ENCODE results near the gene AGPS. TPM values are rescaled to one million over a fixed set of nuclear protein-coding genes. Genes with fewer than 3 reads are reported as not detected.
"Not testable (repeated sequence)": the region's sequence is repeated elsewhere in the genome, so short reads cannot be mapped to it uniquely, and the experiment has no call there.

The AGPS gene
- total RNA-seq, result 54.3 and 161 TPM in 2 replicates

DNA sequence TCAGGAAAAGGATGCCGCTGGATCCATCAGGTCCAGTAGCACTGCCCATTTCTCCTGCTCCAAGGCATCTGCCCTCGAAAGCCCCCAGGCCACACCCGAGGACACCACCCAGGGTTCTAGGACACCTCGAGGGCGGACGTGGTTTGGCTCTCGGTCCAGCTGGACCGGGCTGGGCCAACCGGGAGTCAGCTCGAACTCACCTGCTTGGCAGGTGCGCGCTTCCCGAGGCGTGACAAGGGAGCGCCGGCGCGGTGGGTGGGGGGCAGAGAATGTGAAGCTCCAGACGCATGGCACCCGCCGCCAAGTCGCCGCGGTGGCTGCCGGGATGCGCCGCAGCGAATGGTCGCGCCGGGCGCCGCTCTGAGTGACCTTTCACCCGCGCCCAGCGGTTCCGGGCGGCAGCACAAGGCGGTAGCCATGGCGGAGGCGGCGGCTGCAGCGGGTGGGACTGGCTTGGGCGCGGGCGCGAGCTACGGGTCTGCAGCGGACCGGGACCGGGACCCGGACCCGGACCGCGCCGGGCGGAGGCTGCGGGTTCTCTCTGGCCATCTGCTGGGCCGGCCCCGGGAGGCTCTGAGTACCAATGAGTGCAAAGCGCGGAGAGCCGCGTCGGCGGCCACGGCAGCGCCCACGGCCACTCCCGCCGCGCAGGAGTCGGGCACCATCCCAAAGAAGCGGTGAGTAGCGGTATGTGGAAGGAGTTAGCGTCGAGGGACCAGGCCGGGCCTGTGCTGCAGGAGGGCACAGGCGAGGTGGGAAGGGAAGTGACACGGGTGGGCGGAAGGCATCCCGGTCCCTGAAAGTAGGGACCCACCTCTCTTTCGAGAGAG lies at the start of gene AGPS:
TSS of gene AGPS (plus strand) at position 401 of the 830 bp plus-strand sequence. CDS start at position 418, 17 bp downstream.
- no peak for DNase-seq (ENCODE audit: low read depth, low spot score)

DNA sequence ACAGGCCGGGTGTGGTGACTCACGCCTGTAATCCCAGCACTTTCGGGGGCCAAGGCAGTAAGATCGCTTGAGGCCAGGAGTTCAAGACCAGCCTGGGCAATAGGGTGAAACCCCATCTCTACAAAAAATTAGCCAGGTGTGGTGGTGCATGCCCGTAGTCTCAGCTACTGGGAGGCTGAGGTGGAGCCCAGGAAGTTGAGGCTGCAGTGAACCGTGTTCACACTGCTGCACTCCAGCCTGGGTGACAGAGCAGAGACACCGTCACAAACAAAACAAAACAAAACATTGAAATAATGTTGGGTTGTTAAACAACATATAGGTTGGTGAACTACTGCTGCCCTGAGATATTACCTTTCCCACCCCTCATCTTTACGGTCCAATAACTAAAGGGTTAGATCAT lies 48.8 kb upstream of the AGPS start:
- DNase-seq (ENCODE audit: low read depth, low spot score), result no peak

DNA sequence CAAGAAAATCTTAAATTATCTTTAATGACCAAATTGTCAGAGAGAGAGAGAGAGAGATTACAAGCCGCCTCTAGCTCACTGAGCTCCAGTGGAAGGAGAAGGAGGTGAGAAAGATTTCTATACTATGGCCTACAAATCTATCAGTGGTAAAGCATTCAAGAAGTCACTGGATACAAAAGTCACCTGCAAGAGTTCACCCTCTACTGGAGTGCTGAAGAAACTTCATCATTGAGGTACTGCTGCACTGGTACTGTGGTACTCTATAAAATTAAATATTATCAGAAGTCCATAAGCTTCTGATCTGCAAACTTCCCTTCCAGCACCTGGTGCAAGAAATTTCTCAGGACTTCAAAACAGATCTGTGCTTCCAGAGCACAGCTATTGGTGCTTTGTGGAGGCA lies 48.3 kb upstream of the AGPS start:
- no peak for DNase-seq (ENCODE audit: low read depth, low spot score)

DNA sequence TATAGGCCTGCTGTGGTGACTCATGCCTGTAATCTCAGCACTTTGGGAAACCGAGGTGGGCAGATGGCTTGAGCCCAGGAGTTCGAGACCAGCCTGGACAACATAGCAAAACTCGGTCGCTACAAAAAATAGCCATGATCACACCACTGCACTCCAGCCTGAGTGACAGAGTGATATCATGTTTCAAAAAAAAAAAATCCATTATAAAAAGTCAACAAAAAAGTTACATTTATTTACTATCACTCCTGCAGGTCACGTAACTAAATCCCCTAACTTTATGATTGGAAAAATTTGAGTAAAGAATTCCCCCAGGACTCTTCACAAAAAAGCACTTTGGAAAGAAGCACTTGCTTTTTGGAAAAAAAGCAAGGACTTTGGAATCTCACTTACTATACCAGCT lies 46.4 kb upstream of the AGPS start:
- DNase-seq (ENCODE audit: low read depth, low spot score), result no peak

DNA sequence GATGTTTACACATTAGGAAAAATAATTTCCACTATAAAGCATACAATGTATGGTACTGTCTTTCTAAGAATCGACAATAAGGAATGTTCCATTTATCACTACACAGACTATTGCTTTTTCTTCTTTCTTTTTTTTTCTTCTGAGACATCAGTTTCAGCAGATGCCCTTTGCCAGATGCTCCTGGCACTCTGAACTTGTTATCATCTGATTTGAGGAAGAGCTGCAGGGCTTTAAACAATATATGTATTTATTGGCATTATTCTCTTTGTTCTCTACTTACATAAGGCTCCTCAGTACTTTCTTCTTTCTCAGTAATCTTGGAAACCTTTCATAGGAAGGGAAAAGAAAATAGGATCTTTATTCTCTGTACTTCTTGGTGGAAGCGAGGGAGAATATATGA lies 45.0 kb upstream of the AGPS start:
- no peak for DNase-seq (ENCODE audit: low read depth, low spot score)

DNA sequence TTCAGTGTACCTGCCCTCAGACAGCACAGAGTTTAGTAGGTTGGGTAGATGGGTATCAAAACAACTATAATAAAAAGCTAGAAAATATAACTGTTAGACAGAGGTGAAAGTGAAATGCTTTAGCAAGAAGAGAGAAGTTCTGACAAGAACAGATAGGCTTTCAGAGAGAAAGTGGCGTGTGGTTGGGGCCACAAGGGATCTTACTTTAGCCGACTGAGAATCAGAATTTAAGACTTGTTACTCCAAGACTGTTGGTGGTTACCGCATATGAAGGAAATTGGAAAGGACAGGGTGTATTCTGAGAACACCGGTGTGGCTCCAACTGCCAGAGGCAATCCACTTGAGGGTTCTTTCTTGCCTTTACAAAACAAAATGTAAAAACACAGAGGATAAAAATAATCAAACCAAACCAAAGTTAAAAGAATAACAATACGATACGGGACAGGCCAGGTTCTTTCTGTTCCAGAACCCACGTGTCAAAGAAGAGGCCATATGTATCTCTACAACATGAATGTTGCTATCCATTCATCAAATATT lies 44.4 kb upstream of the AGPS start:
- no peak for DNase-seq (ENCODE audit: low read depth, low spot score)

DNA sequence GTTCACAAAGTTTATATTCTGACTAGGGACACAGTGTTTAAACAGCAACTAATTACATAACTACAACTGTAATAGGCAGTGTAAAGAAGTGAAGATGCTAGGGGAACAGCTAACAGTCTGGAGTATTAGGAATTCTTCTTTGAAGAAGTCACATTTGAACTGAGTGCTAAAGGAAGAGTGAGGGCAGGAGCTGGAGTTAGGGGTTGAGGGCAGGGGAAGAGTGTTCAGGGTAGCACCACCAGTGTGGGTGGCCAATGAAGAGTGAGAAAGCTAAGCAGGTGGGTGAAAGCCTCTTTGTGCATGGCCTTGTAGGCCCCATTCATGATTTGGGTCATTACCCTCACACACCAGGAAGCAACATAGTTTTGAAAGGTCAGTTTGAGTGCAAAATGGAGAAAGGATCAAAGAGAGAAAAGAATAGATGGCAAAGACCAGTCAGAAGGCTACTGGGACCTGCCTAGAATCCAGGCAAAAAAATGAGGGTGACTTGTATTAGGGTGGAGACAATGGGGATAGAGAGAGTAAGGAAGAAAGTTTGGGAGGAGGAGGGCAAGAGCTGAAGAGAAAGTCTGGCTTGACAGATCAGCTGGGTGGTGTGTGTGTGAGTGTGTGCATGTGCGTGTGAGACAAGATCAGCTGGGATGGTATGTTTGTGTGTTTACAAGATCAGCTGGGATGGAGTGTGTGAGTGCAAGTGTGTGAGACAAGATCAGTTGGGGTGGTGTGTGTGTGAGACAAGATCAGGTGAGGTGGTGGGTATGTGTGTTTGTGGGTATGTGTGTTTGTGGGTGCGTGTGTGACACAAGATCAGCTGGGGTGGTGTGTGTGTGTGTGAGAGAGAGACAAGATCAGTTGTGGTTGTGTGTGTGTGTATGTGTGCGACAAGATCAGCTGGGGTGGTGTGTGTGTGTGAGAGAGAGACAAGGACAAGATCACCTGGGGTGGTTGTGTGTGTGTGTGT lies 43.6 kb upstream of the AGPS start:
- no peak for DNase-seq (ENCODE audit: low read depth, low spot score)

DNA sequence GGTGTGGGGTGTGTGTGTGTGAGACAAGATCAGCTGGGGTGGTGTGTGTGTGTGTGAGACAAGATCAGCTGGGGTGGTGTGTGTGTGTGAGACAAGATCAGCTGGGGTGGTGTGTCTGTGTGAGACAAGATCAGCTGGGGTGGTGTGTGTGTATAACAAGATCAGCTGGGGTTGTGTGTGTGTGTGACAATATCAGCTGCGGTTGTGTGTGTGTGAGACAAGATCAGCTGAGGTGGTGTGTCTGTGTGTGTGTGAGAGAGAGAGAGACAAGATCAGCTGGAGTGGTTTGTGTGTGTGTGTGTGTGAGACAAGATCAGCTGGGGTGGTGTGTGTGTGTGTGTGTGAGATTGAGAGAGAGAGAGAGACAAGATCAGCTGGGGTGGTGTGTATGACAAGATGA lies 41.9 kb upstream of the AGPS start:
- DNase-seq (ENCODE audit: low read depth, low spot score), result not testable (repeated sequence)

DNA sequence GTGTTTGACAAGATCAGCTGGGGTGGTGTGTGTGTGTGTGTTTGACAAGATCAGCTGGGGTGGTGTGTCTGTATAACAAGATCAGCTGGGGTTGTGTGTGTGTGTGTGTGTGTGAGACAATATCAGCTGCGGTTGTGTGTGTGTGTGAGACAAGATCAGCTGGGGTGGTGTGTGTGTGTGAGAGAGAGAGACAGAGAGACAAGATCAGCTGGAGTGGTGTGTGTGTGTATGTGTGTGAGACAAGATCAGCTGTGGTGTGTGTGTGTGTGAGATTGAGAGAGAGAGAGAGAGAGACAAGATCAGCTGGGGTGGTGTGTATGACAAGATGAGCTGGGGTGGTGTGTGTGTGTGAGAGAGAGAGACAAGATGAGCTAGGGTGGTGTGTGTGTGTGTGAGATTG lies 41.5 kb upstream of the AGPS start:
- not testable (repeated sequence) for DNase-seq (ENCODE audit: low read depth, low spot score)

DNA sequence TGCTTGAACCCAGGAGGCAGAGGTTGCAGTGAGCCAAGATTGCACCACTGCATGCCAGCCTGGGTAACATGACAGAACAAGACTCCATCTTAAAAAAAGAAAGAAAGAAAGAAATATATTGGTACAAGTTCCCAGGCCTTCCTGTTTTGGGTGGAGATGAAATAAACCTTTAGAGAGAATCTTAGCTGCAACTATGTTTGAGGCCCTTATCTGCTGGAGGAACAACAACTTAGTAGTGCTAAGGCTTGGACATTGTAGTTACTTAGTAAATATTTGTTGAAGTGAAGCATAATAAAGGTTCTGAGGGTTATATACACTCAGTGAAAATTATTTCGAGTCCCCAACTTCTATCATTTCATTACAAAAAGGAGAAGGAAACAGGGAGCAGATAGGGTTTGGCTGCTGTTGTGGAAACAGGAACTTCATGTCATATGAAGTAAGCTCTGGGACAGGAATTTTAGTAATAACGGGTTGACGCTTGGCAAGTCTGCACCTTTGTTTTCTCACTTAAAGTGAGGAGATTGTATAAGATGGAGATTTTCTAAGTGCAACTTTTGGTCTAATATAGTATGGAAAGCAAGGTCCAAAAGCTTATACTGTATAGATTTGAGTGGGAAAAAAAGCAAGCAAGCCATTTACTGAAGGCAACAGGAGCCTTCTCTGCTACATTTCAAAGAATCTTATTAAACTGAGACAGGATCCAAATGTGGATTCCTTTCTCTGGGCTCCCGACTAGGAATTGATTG lies 40.0 kb upstream of the AGPS start:
- DNase-seq (ENCODE audit: low read depth, low spot score), result no peak

DNA sequence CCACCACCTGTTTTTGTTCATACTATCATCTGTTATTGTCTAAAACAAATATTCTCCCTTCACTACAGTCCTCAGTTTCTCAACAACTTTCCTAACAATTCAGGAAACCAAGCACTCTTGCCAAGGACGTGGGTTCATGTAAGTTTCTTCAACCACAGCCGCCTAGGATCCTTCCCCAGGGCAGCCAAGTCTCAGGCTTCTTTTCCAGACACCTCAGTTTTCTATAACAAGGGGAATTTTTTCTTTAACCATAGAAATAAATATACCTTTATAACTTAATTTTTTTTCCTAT lies 39.4 kb upstream of the AGPS start:
- DNase-seq (ENCODE audit: low read depth, low spot score), result no peak

DNA sequence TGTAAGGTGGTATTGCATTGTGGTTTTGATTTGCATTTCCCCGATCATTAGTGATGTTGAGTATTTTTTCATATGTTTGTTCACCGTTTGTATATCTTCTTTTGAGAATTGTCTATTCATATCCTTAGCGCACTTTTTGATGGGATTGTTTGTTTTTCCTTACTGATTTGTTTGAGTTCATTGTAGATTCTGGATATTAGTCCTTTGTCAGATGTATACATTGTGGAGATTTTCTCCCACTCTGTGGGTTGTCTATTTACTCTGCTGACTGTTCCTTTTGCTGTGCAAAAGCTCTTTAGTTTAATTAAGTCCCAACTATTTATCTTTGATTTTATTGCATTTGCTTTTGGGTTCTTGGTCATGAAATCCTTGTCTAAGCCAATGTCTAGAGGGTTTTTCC lies 38.0 kb upstream of the AGPS start:
- not testable (repeated sequence) for DNase-seq (ENCODE audit: low read depth, low spot score)

DNA sequence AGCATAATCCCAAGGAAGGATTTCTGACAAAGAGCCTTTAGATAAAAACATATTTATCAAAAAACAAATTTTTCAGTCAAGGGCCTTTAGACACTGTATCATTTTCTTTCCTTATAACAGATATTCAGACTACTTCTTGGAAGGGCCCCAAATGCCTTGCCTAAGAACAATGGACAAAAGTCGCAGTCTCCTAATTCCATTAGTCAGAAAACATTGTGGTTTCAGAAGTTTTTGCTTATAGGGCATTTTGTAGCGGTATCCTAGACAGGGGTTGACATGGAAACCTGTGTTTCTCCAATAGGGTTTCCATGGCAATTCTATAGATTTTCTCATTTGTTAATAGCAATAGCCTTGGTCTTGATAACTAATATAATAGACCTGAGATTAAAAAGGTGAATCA lies 36.7 kb upstream of the AGPS start:
- peak; percentile 45 for DNase-seq (ENCODE audit: low read depth, low spot score)

DNA sequence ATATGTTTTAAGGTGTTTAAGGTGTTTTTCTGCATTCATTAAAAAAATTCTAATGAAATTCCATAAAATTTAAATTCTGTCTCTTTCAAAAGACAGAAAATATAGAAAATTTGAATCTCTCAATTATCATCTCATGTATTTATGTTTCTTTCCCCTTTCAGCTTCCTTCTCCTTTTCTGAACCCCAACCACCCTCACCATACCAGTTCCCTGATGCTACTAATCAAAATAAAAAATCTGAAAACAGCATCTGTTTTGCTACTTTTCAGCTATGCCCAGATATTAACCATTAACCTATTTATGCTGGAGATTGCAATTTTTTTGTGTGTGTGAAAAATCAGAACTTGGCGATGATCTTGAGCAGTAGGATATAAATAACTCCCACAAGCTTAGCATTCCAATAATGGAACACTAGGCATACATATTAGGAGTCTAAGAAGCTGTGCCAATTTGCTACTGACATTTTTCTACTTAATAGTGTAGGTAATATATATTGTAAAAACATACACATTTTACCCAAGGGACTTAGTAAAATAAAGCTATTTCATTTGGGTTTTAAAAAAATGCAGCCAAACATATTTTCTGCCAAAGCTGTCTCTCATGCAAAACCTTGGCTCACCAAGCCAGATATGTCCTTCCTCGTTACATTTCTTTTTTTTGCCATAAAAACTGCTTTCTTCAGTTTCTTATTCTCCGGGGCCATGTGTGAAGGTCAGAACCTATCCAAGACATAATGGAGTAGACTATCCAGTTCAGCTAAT lies 32.6 kb upstream of the AGPS start:
- no peak for DNase-seq (ENCODE audit: low read depth, low spot score)

DNA sequence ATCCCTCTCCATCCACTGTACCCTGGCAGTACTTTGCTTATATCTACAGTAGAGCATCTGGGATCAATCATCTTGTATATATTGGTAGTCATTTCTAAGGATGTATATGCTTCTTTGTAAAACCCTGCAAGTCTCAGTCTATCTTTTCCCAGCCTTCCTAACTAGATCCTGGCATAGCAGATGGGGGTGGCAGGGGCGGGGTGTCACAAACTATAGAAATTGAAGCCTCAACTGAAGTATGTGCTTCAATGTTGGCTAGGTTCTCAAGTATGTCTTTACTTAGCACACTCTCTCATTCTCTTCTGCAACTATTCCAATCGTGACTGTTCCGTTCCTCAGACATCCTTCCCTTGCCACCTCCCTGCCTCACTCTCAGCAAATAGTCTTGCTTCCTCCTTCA lies 30.1 kb upstream of the AGPS start:
- DNase-seq (ENCODE audit: low read depth, low spot score), result no peak

DNA sequence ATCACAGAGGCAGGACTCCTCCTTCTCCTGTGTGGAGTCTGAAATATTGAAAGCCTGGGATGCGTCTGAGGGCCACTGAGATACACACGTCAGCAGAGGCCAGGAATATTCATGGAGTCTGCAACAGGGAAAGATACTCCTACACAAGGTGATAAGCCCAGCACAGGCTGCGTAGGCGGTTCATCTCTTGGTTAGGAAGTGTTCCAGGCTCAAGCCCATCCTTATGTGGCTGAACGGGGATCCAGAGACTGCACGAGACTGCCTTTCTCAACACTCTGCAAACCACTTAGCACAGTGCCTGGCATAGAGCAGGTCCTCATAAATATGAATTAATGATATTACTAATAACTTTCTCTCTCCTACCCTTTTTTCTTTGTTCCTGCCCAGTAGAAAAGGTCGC lies 29.2 kb upstream of the AGPS start:
- DNase-seq (ENCODE audit: low read depth, low spot score), result no peak

DNA sequence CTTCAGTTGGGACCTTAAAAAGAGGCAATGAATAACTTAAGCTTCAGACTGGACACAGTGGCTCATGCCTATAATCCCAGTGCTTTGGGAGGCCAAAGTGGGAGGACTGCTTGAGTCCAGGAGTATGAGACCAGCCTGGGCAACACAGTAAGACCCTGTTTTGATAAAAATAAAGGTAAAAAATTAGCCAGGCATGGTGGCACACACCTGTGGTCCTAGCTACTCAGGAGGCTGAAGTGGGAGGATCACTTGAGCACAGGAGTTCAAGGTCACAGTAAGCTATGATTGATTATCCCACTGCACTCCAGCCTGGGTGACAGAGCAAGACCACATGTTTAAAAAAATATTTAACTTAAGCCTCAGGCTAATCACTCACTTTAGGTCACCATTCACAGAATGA lies 26.8 kb upstream of the AGPS start:
- not testable (repeated sequence) for DNase-seq (ENCODE audit: low read depth, low spot score)

DNA sequence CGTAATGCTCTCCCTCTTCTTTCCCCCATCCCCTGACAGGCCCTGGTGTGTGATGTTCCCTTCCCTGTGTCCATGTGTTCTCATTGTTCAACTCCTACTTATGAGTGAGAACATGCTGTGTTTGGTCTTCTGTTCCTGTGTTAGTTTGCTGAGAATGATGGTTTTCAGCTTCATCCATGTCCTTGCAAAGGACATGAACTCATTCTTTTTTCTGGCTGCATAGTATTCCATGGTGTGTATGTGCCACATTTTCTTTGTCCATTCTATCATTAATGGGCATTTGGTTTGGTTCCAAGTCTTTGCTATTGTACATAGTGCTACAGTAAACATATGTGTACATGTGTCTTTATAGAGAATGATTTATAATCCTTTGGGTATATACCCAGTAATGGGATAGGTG lies 24.6 kb upstream of the AGPS start:
- not testable (repeated sequence) for DNase-seq (ENCODE audit: low read depth, low spot score)

DNA sequence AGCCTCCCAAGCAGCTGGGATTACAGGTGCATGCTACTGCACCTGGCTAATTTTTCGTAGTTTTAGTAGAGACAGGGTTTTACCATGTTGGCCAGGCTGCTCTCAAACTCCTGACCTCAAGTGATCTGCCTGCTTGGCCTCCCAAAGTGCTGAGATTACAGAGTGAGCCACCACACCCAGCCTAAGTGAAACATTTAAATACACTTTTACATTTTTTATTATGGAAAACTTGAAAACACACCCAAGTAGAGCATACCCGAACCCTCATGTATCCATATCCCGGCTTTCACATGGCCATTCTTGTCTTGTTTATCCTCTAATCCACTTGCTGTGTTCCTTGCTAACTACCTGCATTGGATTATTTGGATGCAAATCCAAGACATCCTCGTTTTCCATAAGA lies 13.2 kb upstream of the AGPS start:
- no peak for DNase-seq (ENCODE audit: low read depth, low spot score)

DNA sequence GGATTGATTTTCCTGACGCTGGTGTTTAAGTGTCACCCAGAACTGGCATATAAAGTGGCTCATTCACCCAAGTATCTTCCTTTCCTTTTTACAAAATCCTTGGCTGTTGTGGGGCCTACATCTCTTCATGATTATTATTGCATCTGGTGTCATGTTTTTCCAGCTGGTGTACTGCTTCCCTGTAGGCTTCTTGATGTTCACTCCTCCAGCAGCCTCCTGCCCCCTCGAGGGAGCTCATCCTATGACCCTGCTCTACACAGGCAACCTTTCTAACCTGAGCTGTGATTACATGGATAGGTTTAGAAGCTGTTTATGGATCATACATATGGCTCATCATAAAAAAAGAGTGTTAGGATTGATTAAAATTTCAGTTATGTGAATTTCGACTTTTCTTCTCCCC lies 12.4 kb upstream of the AGPS start:
- no peak for DNase-seq (ENCODE audit: low read depth, low spot score)

DNA sequence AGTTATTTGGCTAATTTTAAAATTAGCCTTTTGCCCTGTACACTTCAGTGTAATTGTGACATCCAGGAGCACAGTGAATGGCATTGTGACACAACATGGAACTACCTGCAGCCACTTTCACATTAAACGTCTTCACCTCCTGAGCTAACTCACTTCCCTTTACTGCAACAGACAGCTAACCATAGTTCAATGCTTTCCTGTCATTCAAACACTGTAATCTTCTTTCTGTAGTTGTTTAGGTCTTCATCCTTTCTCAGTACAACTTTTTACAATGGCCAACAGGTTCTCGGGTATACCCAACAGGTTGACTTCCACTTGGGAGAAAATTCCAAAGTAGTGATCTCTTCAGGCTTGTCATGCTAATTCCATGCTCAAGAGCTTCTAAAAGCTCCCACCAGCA lies 8.6 kb upstream of the AGPS start:
- no peak for DNase-seq (ENCODE audit: low read depth, low spot score)

All from pulmonary artery endothelial cell (primary cell).